PFSK-1 (cell line): Measurements from ENCODE around the gene CACNG1.

ENCODE experiments used
- FOXP2 ChIP-seq: optimal IDR thresholded peaks from 2 replicates; pipeline ENCODE3; 2011; ENCODE audit warnings: borderline replicate concordance, control low read depth, inconsistent platforms; ENCODE audit not compliant: insufficient read depth; ENCODE audit errors: extremely low read length, extremely low read depth
- POLR2AphosphoS5 ChIP-seq: IDR thresholded peaks from 2 replicates; pipeline ENCODE4 v1.6.1; 2012; ENCODE audit warnings: low read depth, mild to moderate bottlenecking, control low read depth, low read length, moderate library complexity
- REST ChIP-seq, 2 experiments: IDR thresholded peaks; 2 replicates each; pipeline versions ENCODE4 v1.6.1 to v1.8.0; 2011 to 2012; ENCODE audit warnings: low read depth in 2 of 2, low read length in 2 of 2, control low read depth in 1 of 2, inconsistent platforms in 1 of 2, mild to moderate bottlenecking in 1 of 2, moderate library complexity in 1 of 2; ENCODE audit not compliant: insufficient read depth in 1 of 2
- SIN3A ChIP-seq: IDR thresholded peaks from 2 replicates; pipeline ENCODE4 v1.6.1; 2012; ENCODE audit warnings: mild to moderate bottlenecking, low read length, moderate library complexity, borderline replicate concordance; ENCODE audit not compliant: insufficient read depth
- TAF1 ChIP-seq: IDR thresholded peaks from 2 replicates; pipeline ENCODE4 v1.6.1; 2012; ENCODE audit warnings: low read length, control low read depth, borderline replicate concordance; ENCODE audit not compliant: insufficient read depth

DNA sequence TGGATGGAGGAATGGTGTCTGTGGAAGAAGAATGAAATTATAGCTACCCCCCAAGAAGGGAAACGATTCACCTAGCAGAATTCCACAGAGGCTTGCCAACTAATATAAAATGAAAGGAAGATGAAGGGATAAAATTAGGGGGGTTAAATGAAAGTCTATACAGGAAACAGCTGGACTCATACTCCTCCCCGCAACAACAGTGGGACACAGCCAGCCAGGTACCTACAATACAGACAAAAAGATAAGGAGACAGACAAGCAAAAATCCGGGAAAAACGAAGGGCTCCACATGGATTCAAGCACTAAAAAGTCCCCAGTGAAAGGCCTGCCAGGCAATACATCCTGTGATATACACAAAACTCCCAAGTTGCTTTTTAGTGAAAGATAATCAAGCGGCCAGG lies 47.9 kb downstream of the CACNG1 start:
- TF ChIP-seq POLR2AphosphoS5 (no peak), SIN3A (no peak), TAF1 (no peak), REST (IDR thresholded peaks at IDR 0.05; ENCODE audit: insufficient read depth in 1 of 2, low read depth in 2 of 2, low read length in 2 of 2) (no peak), FOXP2 (no peak)
